Peyer's patch (tissue), 4 donors: ENCODE results near the gene BCL7B. TPM values are rescaled to one million over a fixed set of nuclear protein-coding genes. Genes with fewer than 3 reads are reported as not detected.
"Not testable (repeated sequence)": the region's sequence is repeated elsewhere in the genome, so short reads cannot be mapped to it uniquely, and the experiment has no call there.

ENCODE experiments used
- DNase-seq, 3 donors: peaks; one replicate each; pipeline ENCODE4 v3.0.0-alpha.2; 2017 to 2019
- H3K27ac ChIP-seq, 4 donors: fragments of 200-600 bp; sonication (generic); one replicate each; pipeline ENCODE4 v1.5.1; 2016 to 2019
- H3K27me3 ChIP-seq, 2 donors: fragments of 200-600 bp; sonication (generic); one replicate each; pipeline ENCODE4 v1.5.1; 2019
- H3K36me3 ChIP-seq, 3 donors: fragments of 200-600 bp; sonication (generic); one replicate each; pipeline ENCODE4 v1.5.1; 2016 to 2019
- H3K4me1 ChIP-seq, 4 donors: fragments of 200-600 bp; sonication (generic); one replicate each; pipeline ENCODE4 v1.5.1; 2016 to 2019
- H3K4me3 ChIP-seq, 4 donors: fragments of 200-600 bp; sonication (generic); 1 replicate in 3 of 4; 2 replicates in 1 of 4; pipeline ENCODE4 v1.5.1; 2016 to 2019; ENCODE audit warnings: mild to moderate bottlenecking in 1 of 4
- H3K9me3 ChIP-seq, 4 donors: fragments of 200-600 bp; sonication (generic); one replicate each; pipeline ENCODE4 v1.5.1; 2016 to 2019; ENCODE audit warnings: mild to moderate bottlenecking in 1 of 4
- POLR2A ChIP-seq, 2 donors: fragments of 450-650 bp; IDR thresholded peaks; one replicate each; pipeline ENCODE4 v1.5.1; 2017; ENCODE audit warnings: antibody characterized with exemption in 2 of 2, mild to moderate bottlenecking in 2 of 2, moderate library complexity in 2 of 2
- total RNA-seq, 4 donors: library from RNA; depleted of rRNA; stranded (reverse); fragments of >200 nt; gene quantifications; one replicate each; pipeline ENCODE4 v1.1.0, GENCODE V29; 2016
- TF ChIP-seq, protein P1 (sequence below), 6 experiments: fragments of 450-650 bp in 4 of 6; fragments of 200-600 bp in 2 of 6; sonication (generic) in 1 of 6; IDR thresholded peaks; one replicate each; pipeline ENCODE4 v1.5.1; 2017 to 2019; ENCODE audit warnings: antibody characterized with exemption in 6 of 6, mild to moderate bottlenecking in 3 of 6, moderate library complexity in 1 of 6

BCL7B gene
- total RNA-seq, 4 donors from 2014 or later: 63.5 to 73.4 (median 70.6) TPM

DNA sequence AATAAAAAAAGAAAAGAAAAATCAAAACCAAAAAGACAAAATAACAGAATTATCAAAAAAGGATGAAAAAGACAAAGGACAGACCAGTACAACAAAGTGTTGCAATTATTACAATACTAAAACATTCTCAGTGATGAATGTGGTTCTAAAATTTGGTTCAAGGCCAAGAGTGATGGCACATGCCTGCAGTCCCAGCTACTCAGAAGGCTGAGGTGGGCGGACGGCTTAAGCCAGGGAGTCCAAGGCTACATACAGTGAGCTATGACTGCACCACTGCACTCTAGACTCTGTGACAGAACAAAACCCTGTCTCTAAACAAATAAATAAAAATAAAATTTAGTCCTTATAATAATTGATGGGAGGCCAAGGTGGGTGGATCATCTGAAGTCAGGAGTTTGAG is 49.9 kb downstream of the BCL7B start:
- Histone ChIP-seq H3K36me3 (peaks cover 0 to 88% (median 7%) of the 10 kb centered on the region in 3 donors), H3K4me3 (no peak overlapping the region), H3K27ac (no peak overlapping the region), H3K4me1 (no peaks in the 10 kb centered on the region), H3K9me3 (no peaks in the 10 kb centered on the region), H3K27me3 (no peaks in the 10 kb centered on the region)
- no peak for DNase-seq
- no peak for TF ChIP-seq POLR2A (IDR thresholded peaks at IDR 0.05)
- TF ChIP-seq, protein P1, sequence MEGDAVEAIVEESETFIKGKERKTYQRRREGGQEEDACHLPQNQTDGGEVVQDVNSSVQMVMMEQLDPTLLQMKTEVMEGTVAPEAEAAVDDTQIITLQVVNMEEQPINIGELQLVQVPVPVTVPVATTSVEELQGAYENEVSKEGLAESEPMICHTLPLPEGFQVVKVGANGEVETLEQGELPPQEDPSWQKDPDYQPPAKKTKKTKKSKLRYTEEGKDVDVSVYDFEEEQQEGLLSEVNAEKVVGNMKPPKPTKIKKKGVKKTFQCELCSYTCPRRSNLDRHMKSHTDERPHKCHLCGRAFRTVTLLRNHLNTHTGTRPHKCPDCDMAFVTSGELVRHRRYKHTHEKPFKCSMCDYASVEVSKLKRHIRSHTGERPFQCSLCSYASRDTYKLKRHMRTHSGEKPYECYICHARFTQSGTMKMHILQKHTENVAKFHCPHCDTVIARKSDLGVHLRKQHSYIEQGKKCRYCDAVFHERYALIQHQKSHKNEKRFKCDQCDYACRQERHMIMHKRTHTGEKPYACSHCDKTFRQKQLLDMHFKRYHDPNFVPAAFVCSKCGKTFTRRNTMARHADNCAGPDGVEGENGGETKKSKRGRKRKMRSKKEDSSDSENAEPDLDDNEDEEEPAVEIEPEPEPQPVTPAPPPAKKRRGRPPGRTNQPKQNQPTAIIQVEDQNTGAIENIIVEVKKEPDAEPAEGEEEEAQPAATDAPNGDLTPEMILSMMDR (IDR thresholded peaks at IDR 0.05): no peak

DNA sequence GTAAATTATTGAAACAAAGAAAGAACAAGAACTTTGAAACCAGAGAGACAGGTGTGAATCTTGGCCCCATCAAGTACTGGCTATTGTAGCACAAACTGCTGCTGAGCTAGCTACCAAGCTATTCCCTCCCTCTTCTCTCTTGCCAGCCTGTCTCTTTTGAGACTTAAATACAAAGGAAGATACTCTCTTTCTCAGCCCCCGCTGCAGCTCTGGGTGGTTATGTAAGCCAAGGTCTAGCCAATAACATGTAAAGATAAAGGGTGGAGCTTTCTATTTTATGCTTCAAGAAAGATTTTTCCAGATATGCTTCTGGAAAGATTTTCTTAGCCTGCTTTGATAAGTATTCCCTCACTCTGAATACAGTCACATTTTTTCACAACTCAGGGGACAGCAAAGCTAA is 52.6 kb downstream of the BCL7B start:
- Histone ChIP-seq H3K36me3 (peaks cover 0 to 99% (median 10%) of the 10 kb centered on the region in 3 donors), H3K4me1 (no peaks in the 10 kb centered on the region), H3K9me3 (no peaks in the 10 kb centered on the region), H3K27ac (no peak overlapping the region), H3K4me3 (no peak overlapping the region), H3K27me3 (no peaks in the 10 kb centered on the region)
- no peak for TF ChIP-seq POLR2A (IDR thresholded peaks at IDR 0.05)
- TF ChIP-seq, protein P1 (IDR thresholded peaks at IDR 0.05): no peak
- DNase-seq: no peak

DNA sequence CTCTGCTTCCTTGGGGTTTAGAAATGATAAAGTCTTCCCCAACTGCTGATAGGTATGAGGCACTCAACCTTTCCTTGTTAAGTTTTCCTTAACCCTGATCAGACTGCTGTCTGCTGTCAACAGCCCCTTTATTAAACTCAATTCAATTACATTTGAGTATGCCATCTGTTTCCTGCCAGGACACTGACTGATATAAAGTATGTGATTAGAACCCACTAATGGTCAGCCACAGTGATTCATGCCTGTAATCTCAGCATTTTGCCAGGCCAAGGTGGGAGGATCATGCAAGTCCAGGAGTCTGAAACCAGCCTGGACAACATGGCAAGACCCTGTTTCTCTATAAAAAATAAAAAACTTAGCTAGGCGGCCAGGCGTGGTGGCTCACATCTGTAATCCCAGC is 53.5 kb downstream of the BCL7B start:
- Histone ChIP-seq H3K4me1 (no peaks in the 10 kb centered on the region), H3K9me3 (no peaks in the 10 kb centered on the region), H3K4me3 (no peak overlapping the region), H3K27me3 (no peaks in the 10 kb centered on the region), H3K36me3 (peaks cover 0 to 99% (median 10%) of the 10 kb centered on the region in 3 donors), H3K27ac (no peak overlapping the region)
- TF ChIP-seq, protein P1 (IDR thresholded peaks at IDR 0.05): no peak
- TF ChIP-seq POLR2A (IDR thresholded peaks at IDR 0.05): no peak
- DNase-seq: no peak

DNA sequence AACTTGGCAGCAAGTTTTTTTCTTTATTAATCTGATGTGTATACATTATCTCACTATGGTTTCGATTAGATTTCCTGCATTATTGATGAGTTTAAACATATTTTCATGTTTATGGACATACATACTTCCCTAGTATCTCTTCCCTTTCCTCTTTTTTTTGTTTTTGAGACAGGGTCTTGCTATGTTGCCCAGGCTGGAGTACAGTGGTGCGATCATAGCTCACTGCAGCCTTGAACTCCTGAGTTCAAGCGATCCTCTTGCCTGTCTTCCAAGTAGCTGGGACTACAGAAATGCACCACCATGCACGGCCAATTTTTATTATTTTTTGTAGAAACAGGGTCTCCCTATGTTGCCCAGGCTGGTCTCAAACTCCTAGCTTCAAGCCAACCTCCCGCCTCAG is 54.3 kb downstream of the BCL7B start:
- H3K36me3 ChIP-seq: peaks cover 0 to 99% (median 10%) of the 10 kb centered on the region in 3 donors
- no peak for DNase-seq

DNA sequence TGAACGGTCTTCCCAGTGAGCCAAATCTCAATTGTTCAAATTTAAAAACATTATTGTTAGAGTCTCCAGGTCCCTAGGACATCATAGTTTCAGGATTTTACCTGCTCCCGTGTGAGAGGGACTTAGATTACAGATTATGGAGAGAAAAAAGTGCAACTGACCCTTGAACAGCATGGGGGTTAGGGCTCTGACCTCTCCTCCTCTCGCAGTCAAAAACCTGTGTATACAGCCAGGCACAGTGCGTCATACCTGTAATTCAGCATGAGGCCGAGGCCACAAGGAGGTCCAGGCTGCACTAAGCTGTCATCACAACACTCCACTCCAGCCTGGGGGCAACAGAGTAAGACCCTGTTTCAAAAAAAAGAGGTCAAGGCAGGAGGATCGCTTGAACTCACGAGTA is 60.9 kb downstream of the BCL7B start:
- peaks cover 0 to 98% (median 3%) of the 10 kb centered on the region in 3 donors for H3K36me3 ChIP-seq
- TF ChIP-seq, protein P1 (IDR thresholded peaks at IDR 0.05): no peak
- no peak for TF ChIP-seq POLR2A (IDR thresholded peaks at IDR 0.05)
- no peaks in the 10 kb centered on the region for H3K27me3 ChIP-seq
- no peak overlapping the region for H3K4me3 ChIP-seq
- no peaks in the 10 kb centered on the region for H3K4me1 ChIP-seq
- no peak for DNase-seq
- no peaks in the 10 kb centered on the region for H3K9me3 ChIP-seq
- no peak overlapping the region for H3K27ac ChIP-seq

More for the DNA sequence above, 54.3 kb downstream of the BCL7B start:
- Histone ChIP-seq H3K4me3 (no peak overlapping the region), H3K27ac (no peak overlapping the region), H3K27me3 (no peaks in the 10 kb centered on the region), H3K9me3 (no peaks in the 10 kb centered on the region), H3K4me1 (no peaks in the 10 kb centered on the region)
- TF ChIP-seq, protein P1 (IDR thresholded peaks at IDR 0.05): no peak
- TF ChIP-seq POLR2A (IDR thresholded peaks at IDR 0.05): no peak

DNA sequence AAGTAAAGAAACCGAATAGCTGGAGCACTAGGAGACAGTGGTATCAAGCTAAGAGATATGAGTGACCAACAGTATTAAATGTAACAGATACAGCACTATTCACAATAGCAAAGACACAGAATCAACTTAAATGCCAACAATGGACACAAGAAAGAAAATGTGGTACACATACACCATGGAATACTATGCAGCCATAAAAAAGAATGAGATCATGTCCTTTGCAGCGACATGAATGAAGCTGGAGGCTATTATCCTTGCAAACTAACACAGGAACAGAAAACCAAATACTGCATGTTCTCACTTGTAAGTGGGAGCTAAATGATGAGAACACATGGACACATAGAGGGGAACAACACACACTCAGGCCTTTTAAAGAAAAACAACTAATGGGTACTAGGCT is 62.0 kb downstream of the BCL7B start:
- peaks cover 0 to 97% (median 0%) of the 10 kb centered on the region in 3 donors for H3K36me3 ChIP-seq
- DNase-seq, H3K4me1 ChIP-seq, H3K27me3 ChIP-seq, H3K4me3 ChIP-seq, H3K27ac ChIP-seq, H3K9me3 ChIP-seq: not testable (repeated sequence)
